ENCODE data around the gene GRID1.

DNA sequence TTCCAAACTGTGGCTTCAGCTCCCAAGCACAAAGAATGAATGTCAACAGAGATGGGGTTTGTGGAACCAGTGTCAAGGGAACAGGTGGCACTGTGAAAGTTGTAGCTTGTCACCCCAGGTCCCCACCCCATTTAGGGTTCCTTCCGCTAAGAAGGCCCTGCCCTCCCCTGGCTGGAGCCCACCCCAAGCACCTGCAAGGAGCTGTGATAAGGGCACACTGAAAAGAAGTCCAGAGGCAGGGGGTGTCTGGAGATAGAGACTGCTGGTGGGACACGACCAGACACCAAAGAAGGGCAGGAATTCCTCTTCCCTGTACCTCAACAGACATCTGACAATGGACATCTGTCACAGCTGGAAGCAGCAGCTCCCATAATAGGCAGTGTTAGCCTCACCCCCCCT, 4.5 kb downstream of the GRID1 start:
- TF ChIP-seq GATA2 (IDR thresholded peaks at IDR 0.05; ENCODE audit: low read depth, low read length) (no peak), GATA3 (IDR thresholded peaks at IDR 0.05; ENCODE audit: low read depth, low read length) (no peak)

All from SH-SY5Y (cell line).